Measurements from ENCODE around the gene C1orf50.

- TF ChIP-seq, protein P1, sequence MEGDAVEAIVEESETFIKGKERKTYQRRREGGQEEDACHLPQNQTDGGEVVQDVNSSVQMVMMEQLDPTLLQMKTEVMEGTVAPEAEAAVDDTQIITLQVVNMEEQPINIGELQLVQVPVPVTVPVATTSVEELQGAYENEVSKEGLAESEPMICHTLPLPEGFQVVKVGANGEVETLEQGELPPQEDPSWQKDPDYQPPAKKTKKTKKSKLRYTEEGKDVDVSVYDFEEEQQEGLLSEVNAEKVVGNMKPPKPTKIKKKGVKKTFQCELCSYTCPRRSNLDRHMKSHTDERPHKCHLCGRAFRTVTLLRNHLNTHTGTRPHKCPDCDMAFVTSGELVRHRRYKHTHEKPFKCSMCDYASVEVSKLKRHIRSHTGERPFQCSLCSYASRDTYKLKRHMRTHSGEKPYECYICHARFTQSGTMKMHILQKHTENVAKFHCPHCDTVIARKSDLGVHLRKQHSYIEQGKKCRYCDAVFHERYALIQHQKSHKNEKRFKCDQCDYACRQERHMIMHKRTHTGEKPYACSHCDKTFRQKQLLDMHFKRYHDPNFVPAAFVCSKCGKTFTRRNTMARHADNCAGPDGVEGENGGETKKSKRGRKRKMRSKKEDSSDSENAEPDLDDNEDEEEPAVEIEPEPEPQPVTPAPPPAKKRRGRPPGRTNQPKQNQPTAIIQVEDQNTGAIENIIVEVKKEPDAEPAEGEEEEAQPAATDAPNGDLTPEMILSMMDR (IDR thresholded peaks at IDR 0.05), result no peak
- no peak for TF ChIP-seq EZH2 (IDR thresholded peaks at IDR 0.05; ENCODE audit: borderline replicate concordance, insufficient read depth, low read depth, low read length, poor library complexity, severe bottlenecking)
Measured at GRCh38 chr1:42740851-42741580, 26.0 kb upstream of the C1orf50 start.

All from B cell (primary cell).